Mesenteric fat pad (tissue), 1 donor: ENCODE results near the gene NEUROD6. TPM values are rescaled to one million over a fixed set of nuclear protein-coding genes. Genes with fewer than 3 reads are reported as not detected.

Experiments
- DNase-seq: peaks from one replicate; pipeline ENCODE4 v3.0.0-alpha.2; 2020; ENCODE audit warnings: low spot score
- total RNA-seq: library from RNA; stranded (reverse); fragmentation: NEBNext Ultra II Directional; extraction: Animal tissue kit (Norgen Biotek cat#: 25700); gene quantifications from one replicate; pipeline ENCODE4 v1.2.1, GENCODE V29; 2021
- donor health status: DM: yes; HTN: yes; CAD: no.

The NEUROD6 gene
- total RNA-seq, 1 donor from 2014 or later: not detected

DNA sequence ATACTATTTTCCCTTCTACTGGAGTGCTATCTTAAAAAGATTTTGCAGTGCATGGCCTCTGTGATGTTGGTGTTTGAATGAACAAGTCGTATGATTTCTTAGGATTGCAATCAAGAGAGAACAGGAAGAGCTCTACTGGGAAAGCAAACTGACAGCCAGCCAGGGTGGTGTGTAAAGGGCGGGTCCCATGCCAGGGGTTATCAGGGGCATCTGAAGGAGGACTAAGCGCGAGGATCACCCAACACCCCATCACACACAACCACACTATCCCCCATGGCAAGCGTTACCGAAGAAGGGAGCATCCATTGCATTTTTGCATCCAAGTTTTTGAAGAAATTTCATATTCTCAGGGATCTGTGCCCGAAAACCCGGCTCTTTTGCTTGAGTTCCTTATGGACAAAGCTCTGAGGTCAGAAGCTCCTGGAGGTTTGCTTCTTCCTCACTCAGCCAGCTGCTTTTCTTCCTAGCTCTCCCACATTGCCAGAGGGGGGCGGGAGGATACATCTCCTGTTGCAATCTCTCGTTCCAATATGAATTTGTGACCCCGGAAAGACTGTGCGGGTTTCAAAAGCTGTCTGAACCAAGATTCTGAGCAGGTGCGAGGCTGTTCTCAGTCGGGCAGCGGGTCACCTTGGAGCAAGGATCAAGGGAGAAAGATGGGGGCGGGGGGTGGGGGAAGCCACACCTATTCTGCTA lies 5.2 kb downstream of the NEUROD6 start:
- no peak for DNase-seq

DNA sequence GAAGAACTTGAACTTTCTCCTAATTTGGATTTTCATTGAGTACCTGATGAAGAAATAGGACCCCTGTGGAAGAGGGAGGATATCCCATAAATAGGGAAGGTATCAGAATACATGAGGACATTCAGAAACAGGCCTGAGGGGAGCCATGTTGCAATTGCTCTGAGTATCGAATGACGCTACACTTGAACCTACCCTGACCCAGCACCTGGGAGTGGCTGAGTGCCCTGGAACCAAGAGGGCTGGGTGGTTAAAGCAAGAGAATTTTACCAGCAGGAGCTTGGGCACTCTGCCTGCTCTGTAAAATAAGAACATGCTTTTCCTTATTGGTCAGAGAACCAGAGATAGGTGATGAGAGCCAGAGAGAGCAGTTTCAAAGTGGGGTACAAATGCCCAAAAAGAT lies 7.2 kb downstream of the NEUROD6 start:
- DNase-seq: no peak

DNA sequence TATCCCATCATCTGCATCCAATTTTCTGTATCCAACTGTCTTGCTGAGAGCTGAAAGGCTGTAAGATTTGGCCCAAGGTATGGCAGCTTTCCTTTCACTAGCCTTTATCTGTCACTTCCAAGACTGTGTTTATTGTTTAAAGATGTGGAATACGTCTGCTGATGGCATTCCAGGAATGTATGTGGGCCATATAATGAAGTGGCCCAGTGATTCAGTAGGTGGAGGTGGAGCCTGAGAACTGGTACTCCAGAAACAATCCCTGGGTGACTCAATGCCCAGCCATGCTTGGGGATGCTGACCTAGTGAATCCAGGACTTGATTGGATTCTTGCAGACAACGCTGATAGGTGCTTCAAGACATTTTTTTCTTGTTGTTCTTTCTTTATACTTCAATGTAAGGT lies 13.5 kb downstream of the NEUROD6 start:
- DNase-seq: no peak

DNA sequence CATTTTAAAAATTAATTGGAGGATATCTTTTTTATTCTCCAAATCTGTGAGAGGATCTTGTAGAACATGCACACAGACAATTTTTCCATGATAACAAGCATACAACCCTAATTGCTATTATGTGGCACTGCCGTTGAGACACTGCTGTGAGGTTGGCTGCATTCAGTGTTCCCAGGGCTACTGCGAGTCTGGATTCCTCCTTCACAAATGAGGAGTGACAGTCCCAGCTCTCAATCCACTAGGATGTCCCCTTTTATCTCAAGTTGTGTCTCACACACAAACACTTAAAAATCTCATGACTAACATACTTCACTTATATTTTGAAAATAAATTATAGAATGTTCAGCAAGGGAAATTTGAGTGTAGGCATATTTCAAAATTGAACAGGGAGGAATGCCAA lies 14.1 kb downstream of the NEUROD6 start:
- DNase-seq: no peak

DNA sequence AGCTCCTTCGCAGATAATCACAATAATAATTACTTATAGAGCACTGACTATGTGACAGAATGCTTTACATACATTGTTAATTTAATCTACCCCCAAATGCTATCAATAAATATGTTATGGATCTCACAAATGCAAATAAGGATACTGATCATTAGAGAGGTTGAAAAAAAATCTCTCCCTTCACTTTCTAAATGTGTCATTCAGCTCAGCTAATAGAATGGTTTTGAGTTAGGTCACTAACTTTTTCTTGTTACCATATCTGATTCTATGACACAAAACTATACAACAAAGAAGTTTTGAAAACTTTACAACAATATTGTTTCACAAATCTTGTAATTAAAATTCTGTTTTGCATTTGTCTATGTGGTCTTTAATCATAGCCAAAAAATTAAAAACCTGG lies 17.4 kb downstream of the NEUROD6 start:
- no peak for DNase-seq

DNA sequence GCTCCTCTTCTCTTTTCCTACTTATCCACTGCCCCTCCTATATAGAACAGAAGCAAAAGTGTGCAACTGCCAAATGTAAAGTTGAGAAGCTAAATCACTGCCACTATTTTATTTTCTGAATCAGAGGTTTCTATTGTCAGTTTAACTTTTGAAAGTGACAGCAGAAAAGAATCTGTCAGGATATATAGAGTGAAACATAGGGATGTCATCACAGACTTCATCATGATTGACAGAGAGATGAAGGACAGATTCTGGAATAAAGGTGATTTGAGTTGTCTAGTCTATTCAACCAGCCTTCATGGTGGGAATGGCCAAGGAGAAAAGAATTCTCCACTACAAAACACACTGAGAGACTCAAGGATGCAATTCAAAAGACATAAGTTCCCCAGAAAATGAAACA lies 19.9 kb downstream of the NEUROD6 start:
- no peak for DNase-seq

DNA sequence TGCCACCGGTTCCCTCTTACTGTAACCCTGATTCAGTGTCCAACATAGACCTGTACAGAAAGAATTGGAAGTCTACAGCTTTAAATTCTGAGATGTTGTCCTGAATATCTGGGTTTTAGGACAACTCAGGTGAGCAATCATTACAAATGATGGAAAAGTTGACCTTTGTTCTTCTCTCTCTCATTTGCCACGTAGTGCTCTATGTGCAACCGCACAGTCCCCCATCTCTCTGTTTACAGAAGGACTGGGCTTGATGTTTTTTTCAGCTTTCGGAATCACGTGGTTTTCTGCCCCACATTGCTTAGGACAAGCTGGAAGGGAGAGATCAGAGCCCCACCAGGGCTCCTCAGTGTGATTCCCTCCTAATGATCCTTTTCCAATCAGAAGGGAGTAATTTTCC lies 22.2 kb downstream of the NEUROD6 start:
- no peak for DNase-seq

DNA sequence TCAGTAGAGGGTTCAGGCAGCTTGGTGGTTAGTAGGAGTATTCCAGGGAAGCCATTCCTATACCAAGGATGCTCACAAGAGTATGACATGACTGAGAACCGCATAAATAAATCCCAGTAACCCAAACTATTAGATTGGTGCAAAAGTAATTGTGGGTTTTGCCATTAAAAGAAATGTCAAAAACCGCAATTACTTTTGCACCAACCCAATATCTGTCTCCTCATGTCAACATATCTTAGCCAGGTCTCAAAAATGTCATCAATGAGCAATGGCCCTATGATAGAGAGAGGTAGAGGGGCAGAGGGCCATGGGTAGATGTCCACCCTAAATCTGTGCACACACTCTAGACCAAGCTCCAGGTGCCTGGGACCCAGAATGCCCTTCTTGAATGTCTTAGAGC lies 23.6 kb downstream of the NEUROD6 start:
- DNase-seq: no peak

DNA sequence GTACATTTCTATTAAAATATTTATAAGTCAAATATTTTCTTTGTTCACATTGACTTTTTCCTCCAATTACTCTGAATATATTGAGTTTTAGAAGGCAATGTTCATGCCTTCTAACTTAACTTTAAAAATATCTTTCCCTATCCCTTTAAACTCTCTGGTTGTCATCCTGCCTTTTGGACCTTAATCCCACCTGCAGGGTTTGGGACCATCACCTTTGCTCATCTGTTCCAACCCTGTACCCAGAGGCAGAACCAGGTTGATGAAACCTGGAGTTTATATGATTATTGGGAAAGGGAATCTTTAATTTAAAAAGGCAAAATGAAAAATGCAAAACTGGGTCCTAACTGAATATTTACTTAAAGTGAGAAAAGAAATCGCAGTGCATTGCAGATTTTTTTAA lies 24.8 kb downstream of the NEUROD6 start:
- no peak for DNase-seq

DNA sequence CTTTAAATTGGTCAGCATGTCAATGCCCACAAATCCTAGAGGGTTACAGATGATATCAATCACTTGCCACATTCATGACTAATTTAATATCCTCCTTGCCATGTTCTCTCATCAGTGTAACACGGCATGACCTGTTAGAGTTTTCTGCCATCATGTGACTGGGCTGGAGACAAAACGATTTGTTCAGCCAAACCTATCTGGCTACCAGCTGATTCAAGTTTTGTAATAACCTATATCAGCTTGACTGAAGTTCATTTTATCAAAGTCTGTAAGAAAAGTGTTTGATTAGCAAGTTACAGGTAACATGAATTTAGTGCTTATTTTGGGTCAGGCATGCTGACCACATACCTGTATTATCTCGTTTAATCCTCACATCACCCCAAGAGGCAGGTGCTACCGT lies 25.7 kb downstream of the NEUROD6 start:
- DNase-seq: no peak

DNA sequence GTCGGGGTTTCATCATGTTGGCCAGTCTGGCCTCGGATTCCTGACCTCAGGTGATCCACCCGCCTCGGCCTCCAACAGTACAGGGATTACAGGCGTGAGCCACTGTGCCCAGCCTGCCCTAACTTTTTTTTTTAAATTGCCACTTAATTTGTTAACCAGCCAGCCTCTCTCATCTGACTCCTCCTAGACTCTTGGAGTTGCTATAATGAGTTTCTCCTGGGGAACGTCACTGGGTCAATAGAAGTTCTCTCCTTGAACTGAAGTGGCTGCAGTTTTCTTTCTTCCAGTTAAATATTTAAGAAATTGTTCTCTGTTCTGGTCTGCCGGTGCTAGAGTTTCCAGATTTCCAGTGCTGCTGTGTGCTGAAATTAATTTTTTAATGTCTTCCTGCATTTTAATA lies 27.6 kb downstream of the NEUROD6 start:
- DNase-seq: no peak

DNA sequence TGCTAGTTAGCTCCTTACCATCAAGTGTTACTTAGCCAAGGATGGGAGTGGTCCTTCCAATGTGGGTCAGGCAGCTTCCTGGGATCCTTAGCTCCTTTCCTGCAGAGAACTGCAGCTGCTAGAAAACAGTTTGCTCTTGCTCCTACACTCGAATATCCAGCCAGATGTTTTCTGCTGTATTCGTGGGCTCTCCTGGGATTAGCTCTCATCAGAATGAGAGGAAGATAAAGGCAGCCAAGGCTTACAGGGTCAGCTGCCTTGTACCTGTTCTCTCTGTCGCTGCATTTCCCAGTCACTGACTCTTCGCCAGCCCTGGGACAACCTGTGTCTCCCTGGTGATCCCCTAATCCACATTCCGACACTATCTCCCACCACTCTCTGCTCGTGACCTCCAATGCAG lies 29.0 kb downstream of the NEUROD6 start:
- no peak for DNase-seq

DNA sequence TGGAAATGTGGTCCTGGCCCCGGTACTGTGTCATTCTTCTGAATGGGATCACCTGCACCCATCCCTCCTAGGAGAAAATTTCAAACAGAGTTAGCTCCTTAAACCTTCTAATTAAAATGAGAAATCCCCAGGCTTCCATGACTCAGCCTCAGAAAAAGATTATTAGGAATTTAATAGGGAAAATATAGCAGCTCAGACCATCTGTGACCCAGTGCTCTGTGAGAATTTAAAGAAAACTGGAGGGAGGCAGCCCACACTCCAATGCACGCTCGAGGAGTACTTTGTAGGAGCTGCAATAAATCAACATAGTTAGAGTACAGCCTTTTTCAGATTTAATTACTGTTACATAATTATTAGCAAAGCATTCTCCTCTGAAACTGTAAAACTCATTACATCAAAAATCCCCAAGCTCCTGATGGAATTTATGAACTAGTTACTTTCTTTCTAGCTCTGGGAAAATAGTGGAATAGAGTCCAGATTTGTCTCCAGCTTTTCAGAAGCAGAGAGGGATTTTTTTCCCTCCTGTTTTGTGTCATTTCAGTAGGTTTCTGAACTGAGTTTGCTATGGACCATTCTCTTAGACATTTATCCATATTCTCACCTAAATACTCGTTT lies 30.1 kb downstream of the NEUROD6 start:
- no peak for DNase-seq

DNA sequence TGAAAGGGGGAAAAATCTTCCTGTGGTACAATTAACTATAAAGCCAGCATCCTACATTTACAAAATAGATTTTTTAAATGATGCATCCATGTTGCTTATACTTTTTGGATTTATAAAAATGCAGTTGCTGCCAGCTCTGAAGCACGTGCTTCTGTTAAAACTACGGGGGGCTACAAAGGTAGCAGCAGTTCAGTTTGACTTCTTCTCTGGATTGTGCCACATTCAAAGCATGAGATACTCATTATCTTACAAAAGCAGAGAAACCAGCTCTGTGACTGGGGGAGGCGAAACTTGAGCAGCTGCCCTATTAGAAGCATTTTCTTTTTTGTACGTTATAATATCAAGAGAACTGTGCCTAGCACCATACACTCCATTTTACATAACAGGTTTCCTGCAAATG lies 31.1 kb downstream of the NEUROD6 start:
- no peak for DNase-seq

DNA sequence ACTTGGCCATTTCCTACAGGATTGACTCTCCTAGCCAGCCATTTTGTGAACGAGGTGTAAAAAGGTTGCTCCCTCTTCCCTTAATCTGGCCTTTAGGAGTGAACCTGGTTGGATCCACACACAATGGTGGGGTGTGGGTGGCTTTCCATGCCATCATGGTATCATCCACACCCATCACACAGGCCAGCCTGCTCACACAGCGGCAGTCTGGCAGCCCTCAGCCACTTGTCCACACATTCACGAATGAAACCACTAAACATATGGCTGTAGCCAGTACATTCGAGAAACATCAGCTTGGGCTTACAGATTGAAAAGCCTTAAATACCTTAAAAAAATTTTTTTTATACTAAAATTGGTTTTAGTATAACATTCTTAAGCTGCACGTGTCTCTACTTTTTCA lies 31.9 kb downstream of the NEUROD6 start:
- DNase-seq: no peak

DNA sequence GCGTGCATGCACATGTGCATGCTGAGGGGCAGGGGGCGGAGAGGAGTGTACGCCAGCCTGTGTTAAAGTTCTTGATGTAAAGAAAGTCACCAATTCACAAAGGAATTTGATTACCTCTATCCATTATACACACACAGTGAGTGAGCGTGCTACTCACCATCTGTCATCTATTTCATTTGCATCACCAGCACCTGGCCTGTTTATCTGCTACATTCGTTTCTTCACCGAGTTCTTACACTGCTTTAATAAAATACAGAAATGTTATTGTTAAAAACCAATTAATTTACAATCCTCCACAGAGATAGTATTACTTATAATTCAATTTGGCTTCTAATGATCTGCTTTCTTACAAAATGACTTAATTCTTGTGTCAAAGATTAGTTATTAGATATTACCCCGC lies 32.6 kb downstream of the NEUROD6 start:
- DNase-seq: no peak

DNA sequence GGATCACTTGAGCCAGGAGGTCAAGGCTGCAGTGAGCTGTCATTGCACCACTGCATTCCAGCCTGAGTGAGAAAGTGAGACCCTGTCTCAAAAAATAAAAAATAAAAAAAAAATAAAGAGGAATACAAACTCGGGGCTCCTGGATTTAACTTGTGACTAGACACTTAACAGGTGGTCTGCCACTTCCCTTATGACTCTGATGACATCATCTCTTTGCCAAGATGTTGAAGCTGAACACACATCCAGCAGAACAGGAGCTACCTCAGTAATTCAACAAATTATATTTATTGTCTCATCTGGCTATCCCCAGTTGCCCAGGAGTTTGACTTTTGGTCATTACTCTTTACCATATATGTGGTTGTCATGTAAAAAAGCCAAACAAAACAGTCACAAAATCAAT lies 35.3 kb downstream of the NEUROD6 start:
- no peak for DNase-seq

DNA sequence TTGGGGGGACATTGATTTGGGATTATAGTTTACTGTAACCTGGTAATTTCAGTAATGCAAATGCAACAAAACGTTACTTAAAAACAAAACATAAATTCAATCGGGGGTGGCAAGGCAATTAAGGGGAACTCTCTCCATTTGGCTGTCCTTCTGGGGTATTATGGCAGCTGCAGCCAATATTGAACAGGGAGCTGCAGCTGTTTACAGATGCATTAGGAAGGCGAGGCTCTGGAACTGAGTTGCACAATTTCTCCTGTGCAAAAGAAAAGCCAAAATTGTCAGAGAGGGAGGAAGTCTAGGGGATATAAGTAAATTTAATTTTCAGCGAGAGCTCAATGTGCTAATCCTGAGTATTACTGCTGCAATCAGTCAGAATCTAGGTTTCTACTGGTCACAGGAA lies 36.1 kb downstream of the NEUROD6 start:
- no peak for DNase-seq

DNA sequence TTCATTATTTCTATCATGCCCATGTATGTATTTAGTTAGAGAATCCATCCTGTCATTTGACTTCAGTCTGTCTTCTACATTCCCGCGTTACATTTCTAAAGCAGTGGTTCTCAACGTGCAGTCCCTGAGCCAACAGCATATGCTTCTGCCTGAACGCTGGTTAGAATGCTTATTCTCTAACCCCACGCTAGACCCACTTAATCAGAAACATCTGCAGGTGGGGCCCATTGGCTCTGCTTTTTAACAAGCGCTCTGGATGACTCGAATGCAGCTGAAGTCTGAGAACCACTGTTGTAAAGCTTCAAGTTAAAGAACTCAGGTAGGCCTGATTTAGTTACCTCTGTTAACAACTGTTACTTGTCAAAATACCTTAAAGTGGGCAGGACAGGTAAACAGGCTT lies 38.2 kb downstream of the NEUROD6 start:
- DNase-seq: no peak

DNA sequence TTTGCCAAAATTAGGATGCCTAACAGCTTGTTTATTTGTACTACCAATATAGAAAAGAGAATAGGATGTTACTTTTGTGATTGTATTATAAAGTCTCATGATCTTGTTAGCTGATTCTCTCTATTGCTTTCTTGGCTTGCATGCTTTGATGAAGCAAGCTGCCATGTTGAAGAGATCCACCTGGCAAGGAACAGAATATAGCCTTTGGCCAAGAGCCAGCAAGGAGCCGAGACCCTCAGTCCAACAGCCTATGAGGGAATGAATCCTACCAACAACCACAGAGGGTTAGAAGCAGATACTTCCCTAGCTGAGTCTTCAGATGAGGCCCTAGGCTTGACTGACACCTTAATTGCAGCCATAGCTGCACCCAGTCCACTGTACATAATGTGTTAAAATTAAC lies 41.2 kb downstream of the NEUROD6 start:
- no peak for DNase-seq

DNA sequence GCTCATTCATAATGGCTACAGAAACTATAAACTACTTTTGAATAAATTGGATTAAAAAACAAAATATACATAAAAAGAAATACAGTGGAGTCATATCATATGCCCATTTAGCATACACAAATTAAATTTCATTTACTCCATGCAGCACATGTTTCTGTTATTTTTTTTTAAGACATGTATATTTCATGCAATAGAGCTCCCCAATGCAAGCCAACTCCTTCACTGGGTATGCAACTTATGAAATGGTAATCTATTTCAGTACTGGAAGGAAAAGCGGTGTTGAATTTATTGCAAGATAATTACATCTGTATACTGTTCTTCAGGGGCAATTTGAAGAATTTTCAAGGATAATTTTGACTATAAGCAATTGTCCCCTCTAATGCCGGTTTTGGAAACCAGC lies 49.9 kb downstream of the NEUROD6 start:
- DNase-seq: no peak
